Daoy (cell line): Measurements from ENCODE around the gene RCN1. TPM values are rescaled to one million over a fixed set of nuclear protein-coding genes. Genes with fewer than 3 reads are reported as not detected.
"Not testable (repeated sequence)": the region's sequence is repeated elsewhere in the genome, so short reads cannot be mapped to it uniquely, and the experiment has no call there.

Source experiments
- DNase-seq: peaks from one replicate; pipeline ENCODE4 v3.0.0-alpha.2; 2015; ENCODE audit warnings: low read depth
- total RNA-seq: library from RNA; depleted of rRNA; stranded (reverse); fragments of >200 nt; shearing (Covaris generic); gene quantifications from 2 replicates; pipeline ENCODE4 v1.2.3, GENCODE V29; 2014

The RCN1 gene
- total RNA-seq, 1 experiment from 2014 or later: 147 TPM

DNA sequence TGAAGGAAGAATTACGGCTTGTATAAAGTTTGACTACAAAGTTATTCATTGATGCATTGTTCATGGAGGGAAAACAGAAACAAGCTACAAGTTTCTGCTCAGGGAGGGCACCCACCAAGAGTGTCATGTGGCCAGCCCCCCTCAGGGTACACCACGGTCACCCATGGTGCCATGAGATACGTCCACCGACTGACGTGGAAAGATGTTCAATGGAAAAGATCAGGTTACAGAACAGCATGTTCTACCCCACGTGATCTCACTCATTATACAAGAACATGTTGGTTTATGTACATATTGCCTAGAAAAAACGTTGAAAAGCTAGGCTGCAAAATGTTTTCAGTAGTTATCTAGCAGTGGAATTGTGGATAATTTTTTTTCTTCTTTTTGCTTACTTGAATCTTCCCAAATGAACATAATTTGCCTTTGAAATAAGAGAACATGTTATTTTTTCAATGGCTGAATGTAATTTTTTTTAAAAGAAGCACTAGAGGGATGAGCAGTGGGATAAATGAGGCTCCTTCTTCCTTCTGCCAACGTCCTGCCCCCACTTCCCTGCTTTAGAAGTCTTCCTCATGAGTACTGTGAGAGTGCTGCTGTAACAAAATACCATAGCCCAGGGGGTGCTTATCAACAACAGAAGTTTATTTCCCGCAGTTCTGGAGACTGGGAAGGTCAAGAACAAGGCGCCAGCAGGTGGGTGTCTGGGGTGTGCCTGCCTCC, 22.5 kb downstream of the RCN1 start:
- DNase-seq: no peak

DNA sequence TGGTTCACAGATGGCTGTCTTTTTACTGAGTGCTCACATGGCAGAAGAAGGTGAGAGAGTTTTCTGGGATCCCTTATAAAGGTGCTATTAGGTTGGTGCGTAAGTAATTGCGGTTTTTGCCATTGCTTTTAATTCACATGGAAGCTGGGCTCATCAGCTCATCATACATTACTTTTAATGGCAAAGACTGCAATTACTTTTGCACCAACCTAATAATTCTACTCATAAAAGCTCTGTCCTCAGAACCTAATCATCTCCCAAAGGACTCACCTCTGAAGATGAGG, 23.0 kb downstream of the RCN1 start:
- no peak for DNase-seq

DNA sequence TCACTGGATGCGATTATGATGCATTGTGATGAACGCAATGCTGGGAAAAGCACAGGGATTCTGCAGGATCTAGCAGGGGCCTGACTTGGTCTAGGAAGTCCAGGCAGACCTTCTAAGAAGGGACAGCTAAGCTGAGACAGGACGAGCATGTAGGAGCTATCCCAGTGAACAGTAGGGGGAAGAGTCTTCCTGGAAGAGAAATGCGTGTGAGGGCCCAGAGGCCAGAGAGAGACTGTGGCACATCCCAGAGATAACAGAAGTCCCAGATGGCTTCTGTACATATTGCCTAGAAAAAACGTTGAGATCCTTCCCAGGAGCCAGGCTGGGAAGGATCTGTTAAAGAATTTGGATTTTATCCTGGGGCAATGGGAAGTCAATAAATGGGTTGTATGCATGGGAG, 24.6 kb downstream of the RCN1 start:
- DNase-seq: no peak

DNA sequence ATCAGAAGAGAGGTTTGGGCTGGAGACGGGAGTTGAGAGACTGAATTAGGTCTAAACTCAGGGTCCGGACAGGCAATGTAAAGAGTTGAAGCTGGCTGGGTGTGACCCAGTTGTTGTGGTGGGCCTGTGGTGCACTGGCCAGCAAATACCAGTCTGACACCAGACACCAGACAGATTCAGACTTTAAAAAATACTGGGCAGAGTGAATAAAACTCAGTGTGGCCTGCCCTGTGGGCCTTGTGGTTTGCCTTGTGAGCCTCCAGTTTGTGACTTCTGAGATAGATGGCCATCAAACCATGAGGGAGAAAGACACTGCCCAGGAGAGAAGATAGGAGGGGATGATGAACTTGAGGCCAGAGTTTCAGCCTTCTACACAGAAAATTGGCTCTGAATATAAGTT, 25.8 kb downstream of the RCN1 start:
- DNase-seq: no peak

DNA sequence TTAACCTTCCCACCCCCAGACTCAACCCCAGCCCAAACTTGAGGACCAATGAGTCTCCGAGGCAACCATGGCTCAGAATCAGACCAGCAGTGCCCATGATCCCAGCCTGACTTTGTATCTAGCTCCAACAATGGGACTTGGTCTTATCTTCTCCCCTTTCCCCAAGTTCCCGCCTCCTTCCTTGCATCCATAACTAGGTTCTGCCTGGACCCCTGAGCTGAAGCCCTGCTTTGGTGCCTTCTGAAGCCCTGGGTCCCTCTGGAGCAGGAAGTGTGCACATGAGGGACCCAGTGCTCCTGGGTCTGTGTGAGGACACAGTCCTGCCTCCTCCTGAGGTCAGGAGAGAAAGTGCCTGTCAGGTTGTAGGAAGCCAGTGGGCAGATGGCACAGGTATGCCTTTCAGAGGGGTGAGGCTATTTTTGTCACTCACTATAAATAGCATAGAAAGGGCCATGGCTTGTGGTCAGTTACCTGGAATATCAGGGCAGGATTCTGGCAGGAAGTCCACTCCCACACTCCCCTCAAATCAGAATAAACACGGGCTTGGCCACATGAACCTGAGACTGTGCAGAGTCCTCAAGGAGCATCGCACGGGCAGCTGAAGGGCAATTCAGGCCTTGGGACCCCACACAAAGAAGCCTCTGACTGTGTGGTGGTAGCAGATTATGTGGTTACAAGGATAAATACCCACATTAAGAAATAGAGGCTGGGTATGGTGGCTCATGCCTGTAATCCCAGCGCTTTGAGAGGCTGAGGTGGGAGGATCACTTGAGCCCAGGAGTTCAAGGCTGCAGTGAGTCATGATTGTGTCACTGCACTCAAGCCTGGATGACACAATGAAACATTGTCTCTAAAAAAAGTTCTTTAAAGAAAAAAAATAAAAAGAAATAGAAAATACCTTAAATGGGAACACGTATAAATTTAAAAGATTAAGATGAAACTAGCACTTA, 27.4 kb downstream of the RCN1 start:
- peak; percentile 79 for DNase-seq

DNA sequence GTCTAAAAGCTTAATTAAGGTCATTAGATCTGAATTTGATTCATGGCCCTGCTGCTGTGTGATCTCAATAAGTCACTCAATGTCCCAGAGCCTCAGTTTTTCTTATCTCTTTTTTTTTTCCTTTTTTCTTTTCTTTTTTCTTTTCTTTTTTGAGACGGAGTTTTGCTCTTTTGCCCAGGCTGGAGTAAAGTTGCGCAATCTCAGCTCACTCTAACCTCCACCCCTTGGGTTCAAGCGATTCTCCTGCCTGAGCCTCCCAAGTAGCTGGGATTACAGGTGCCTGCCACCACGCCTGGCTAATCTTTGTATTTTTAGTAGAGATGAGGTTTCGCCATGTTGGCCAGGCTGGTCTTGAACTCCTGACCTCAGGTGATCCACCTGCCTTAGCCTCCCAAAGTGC, 28.3 kb downstream of the RCN1 start:
- DNase-seq: not testable (repeated sequence)

DNA sequence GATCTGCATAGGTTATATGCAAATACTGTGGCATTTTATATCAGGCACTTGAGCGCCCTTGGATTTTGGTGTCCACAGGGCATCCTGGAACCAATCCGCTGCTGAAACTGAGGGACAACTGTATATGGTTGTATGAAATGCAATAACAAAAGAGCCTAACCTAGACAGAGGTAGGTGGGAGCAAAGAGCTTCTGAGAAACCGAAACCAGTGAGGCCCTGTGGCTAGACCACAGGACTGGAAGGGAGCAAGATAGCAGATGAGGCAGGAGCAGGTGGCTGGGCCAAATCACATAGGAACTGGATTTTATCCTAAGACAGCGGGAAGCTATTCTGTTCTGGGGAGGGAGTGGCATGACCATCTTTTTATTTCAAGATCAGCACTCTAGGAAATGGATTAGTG, 30.1 kb downstream of the RCN1 start:
- no peak for DNase-seq

DNA sequence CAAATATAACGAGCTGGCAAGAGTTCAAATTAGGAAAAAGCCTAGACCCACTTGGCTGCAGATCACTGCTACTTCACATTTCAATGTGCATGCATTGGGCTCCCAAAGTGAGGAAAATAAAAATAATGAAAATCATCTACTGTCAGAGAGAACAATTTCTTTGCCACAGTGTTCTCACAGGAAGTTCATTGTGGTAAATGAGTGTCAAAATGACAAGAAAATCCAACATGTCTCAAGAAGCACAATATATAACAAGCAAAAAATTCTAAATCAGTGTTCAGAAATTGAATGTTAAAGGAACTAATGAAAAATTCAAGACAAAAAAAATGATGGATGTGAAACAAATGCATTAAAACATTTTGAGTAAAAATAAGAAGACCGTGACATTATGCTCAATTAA, 31.3 kb downstream of the RCN1 start:
- DNase-seq: no peak

DNA sequence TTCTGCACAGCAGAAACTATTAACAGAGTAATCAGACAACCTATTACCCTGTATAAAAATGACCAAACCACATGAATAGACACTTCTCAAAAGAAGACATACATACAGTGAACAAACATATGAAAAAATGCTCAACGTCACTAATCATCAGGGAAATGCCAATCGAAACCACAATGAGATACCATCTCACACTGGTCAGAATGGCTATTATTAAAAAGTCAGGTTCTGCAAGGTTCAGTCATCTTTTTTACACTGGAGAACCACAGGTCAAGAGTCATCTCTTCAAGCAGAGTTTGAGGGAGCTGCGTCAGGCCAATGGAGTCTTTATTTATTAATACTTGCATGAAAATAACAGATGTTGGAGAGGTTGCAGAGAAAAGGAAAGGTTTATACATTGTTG, 40.4 kb downstream of the RCN1 start:
- DNase-seq: no peak

DNA sequence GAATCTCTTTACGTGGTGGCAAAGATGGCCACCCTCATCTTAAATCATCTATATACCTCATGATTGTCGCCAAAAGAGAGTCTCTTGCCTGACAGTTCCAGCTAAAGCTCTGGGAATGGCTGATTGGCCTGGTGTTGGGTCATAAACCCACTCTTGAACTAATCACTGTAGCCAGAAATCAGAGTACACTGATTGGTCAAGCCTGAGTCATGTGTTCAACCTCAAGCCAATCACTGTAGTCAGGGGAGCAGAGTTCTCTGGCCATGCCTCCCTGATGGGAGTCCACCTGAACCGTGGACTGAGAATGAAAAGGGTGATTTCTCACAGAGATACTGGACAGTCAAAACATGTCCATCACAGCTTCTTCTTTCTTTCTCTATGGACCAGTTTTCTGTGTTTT, 45.8 kb downstream of the RCN1 start:
- no peak for DNase-seq

DNA sequence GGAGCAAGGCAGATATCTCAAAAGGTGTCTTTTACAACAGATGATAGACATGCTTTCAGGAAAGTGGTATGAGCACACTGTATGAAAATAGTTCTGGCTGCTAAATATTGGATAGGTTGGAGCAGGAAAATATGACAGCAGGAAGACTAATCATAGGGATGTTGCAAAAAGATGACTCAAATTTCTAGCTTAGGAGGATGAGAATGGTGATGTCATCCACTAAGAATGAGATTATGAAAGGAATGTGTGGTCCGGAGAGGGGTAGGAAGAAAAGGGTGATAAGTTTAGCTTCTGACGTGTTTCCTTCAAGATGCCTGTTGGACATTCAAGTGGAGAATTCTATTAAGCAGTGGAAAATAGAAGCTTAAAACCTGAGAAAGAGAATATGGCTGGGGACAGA, 46.4 kb downstream of the RCN1 start:
- peak; percentile 69 for DNase-seq

DNA sequence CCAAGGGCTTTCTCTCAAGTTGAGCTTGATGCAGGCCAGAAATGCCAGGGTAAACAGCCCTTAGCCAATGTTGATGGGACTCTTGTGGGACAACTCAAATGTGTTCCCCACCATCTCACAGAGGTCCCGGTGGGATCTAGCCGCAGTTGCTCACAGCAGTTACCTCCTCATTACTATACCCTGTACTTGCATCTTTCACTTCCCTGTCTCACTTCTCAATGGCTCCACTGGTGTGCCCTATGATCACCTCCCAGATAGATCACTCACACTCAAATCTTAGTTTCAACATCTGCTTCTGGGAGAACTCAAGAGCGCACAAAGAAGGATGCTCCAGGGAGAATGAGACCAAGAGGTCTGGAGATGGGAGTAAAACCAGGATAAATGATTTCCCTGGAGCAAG, 47.0 kb downstream of the RCN1 start:
- DNase-seq: no peak

DNA sequence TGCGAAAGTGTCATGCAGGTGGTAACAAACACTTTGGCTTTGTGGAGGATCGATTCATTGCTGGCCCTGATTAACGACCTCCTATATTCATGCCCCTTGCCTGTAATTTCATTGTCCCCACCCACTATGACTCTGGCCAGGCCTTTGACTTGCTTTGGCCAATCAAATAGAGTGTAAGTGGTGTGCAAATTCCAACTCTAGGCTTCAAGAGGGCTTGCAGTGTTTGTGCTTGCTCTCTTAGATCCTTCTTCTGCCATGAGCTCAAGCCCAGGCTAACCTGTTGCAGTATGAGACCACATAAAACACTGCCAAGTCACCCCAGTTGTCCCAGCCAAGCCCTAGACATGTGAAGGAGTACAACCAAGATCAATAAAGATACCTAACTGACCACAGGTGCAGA, 48.0 kb downstream of the RCN1 start:
- DNase-seq: no peak

DNA sequence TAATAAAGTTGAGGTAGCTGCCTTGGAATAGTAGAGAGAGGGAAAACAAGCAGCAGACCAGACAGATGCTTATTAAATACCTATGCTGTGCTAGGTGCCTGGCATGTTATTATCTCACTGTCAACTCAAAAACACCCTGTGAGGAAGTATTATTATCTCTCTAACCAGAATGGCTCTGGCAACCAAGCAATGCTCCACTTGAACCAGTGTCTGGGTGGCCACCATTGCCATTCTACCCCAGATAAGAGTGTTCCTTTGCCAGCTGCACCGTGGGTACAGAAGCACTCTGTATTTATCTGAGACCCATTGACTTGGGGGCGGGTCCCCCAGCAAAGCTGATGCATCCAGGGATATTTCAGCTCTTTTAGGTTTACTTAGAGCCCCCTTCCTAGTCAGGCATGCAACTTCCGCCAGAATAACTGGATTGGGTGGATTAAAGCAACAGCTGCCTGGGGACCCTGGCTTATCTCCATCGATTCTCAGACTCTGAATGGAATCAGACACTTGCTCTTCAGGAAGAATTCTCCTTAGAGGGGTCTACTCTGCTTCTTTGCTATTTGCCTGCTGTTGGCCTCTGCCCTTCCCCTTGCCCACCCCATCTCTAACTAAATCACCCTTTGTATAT, 49.1 kb downstream of the RCN1 start:
- no peak for DNase-seq

DNA sequence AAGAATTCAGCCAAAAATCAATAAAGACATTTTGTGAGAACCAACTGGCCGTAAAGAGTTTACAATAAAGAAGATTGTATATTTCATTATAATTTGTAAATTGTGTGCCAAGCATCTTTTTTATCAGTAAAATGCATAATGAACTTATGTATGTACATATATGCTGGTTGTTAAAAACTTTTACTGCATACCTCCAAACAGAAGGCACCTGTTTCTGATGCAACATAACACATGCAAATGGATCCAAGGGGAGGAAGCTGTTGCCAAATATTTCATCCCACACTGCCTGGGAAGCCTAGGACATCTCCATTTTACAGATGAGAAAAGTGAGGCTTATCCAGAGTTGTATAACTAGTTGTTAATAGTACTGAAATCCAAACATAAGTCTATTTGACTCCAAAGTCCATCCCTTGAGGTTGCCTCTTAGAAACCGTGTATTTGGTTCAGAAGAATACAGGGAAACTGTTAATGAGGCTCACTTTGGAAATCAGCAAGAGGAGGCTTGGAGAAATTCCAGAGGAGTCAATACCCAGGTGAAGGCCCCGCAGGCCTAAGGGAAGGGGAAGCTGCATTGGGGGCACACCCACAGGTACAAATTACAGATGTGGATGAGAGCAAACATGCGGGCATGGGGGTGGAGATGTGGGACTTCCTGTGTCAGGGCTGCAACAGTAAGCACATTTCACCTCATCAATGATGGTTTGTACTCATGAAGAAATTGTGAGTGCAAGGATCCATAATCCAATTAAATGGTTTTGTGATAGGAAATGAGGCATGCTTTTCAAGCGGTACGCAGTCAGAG, 51.1 kb downstream of the RCN1 start:
- DNase-seq: no peak

DNA sequence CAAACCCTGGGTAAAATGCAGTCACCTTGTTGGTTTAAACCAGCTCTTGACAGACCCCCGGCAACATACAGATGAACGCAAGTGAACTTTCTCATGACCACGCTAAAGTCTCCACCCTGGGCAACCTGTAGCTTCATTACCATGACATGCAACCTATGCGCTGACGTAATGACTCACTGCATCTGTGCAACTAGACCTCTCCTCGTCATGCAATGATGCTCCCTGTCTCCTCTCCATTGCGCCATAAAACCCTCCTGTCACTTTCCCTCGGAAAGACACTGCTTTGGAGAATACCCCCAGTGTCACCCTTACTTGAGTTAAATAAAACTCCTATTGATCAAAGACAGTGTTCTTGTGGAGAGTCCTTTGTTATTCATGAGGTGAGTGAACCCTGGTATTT, 52.5 kb downstream of the RCN1 start:
- DNase-seq: no peak

DNA sequence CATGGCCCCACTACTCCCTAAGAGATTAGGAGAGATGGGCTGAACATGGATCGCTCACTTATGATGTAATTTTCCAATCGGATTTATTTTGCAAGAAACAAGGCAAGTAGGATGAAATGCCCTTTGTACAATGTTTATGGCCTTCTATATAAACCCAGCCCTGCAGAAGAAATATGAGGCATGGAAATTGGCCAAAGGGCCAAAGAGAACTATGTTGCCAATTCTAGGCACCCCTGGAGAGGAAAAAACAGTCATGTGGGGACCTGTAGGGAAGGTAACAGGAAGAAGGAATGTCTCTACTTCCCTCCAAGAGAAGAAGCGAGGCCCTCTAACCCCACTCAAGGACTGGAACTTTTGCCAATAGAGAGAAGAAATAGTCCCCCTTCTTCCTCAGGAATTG, 54.4 kb downstream of the RCN1 start:
- no peak for DNase-seq

DNA sequence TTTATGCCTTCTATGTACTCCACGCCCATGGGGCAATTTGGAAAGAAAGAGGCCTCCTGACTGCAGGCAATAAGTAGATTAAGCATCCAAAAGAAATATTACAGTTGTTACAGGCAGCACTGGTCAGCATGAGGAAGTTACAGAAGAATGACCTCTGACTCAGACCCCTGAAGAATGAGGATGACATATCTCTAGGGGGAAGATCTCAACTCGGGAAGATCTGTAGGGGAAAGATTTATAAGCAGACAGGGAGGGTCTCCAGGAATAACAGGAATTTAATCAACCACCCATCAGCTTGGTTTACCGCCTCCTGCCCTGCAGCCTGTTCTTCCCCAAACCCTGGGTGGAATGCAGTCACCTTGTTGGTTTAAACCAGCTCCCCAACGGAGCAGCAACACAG, 58.0 kb downstream of the RCN1 start:
- DNase-seq: no peak

DNA sequence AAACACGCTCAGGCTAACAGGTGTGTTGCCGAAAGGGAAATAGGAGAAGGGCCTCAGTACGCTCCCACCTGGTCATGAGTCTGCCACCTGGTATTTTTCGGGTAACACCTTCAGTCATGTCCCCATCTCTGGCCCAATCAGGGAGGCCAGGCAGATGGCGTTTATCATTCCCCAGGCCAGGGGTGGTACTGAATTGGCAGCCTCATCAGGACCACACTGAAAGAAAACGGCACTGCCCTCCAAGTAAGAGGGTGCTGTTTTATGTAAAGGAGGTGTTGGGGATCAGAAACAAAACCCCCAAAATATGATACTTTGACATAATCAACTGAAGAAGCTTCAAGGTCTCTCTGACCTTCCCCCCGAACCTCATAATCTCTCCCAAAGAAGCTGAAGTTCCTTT, 58.9 kb downstream of the RCN1 start:
- DNase-seq: no peak

DNA sequence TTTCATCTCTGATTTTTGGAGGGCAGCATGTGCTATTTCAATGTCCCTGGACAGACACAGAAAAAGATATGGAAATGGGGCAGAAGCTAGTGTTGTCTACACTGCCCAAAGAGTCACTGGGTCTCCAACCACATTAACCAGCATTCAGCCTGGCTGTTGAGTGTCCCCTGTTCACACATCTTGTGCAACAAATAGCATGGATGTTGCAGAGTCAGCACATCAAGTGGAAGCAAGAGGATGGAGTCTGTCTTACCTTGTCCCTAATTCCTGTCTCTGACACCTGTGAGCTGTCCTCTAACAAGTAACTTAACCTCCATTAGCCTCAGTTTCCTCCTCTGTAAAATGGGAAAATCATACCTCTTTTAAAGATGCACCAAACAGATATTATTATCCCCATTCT, 60.2 kb downstream of the RCN1 start:
- DNase-seq: no peak

DNA sequence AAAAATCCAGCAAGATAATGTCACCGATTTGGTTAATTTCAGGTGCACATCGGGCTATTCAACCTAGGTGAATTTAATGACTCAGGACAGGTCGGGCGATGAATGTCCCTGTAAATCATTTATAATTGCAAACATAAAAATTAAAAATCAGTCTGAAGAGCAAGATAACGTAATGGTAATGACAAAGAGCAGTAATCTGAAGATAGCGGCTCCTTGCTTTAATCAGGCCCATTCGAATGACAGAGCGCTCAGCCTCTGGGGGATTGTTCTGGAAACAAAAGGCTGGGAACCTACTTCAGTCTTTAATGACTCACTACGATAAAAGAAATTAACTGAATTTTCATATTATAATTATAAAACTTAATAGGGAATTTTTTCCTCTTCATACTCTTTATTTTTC, 61.3 kb downstream of the RCN1 start:
- DNase-seq: no peak

DNA sequence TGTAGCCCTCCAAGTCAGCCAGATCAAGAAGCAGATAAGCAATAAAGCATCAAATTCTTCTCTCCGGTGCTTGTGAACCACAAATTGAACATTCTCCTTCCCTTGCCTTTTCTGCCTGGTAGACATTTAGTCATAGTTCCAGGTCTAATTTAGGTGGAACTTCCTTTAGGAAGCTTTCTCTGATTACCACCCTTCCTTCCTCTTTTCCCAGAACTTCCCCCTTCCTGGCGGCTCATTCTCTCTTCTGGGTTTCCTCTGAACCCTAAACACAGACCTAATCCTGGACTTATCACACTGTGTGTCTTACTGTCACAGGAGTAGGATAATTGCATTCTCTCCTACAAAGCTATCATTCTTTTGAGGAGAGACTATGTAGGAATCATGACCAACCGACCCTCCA, 61.9 kb downstream of the RCN1 start:
- DNase-seq: no peak
